B cell (primary cell): ENCODE results near the gene NSF. TPM values are rescaled to one million over a fixed set of nuclear protein-coding genes. Genes with fewer than 3 reads are reported as not detected.

Experiments
- ATAC-seq: fragments of 200-7000 bp; cut with Tn5 transposase; one replicate; pipeline ENCODE4 v1.10.0; 2021; ENCODE audit warnings: low read depth, mild to moderate bottlenecking, moderate number of reproducible peaks, moderate library complexity
- CTCF ChIA-PET: fragments of 350-600 bp; sonication (Branson Sonifier 250); formaldehyde crosslinking; loops from one replicate; lab custom pipeline; 2021; ENCODE audit warnings: antibody characterized with exemption, inconsistent platforms; lab: Charles Lee
- POLR2A ChIA-PET: fragments of 350-600 bp; sonication (Branson Sonifier 250); formaldehyde crosslinking; loops from one replicate; lab custom pipeline; 2021; ENCODE audit warnings: antibody characterized with exemption; lab: Charles Lee
- DNase-seq: peaks from one replicate; pipeline ENCODE4 v3.0.0; 2013
- H2AFZ ChIP-seq: 2 replicates; pipeline ENCODE4 v1.6.1; 2012; ENCODE audit warnings: mild to moderate bottlenecking, low read depth, low read length; ENCODE audit not compliant: insufficient read depth, poor library complexity, severe bottlenecking
- H3K27ac ChIP-seq, 2 donors: 1 replicate in 1 of 2; 2 replicates in 1 of 2; pipeline ENCODE4 v1.5.1; 2012 to 2013; ENCODE audit warnings: low read length in 2 of 2, mild to moderate bottlenecking in 2 of 2, moderate library complexity in 1 of 2
- H3K27me3 ChIP-seq, 4 experiments: fragments of 200-600 bp in 1 of 4; sonication (generic) in 1 of 4; replicated peaks in 1 of 4; 1 replicate in 2 of 4; 2 replicates in 2 of 4; pipeline versions ENCODE4 v1.6.1 to v1.7.0; 2013 to 2016; ENCODE audit warnings: low read length in 3 of 4, mild to moderate bottlenecking in 2 of 4, mixed read lengths in 1 of 4, moderate library complexity in 1 of 4; ENCODE audit not compliant: insufficient read depth in 4 of 4, control insufficient read depth in 3 of 4; ENCODE audit errors: control extremely low read depth in 1 of 4
- H3K36me3 ChIP-seq, 2 experiments: replicated peaks in 1 of 2; 1 replicate in 1 of 2; 2 replicates in 1 of 2; pipeline versions ENCODE4 v1.6.1 to v1.7.1; 2013; ENCODE audit warnings: low read length in 1 of 2; ENCODE audit not compliant: insufficient read depth in 2 of 2, control insufficient read depth in 1 of 2; ENCODE audit errors: control extremely low read depth in 1 of 2, extremely low read depth in 1 of 2
- H3K4me1 ChIP-seq, 2 donors: fragments of 200-600 bp in 1 of 2; sonication (generic) in 1 of 2; 1 replicate in 1 of 2; 2 replicates in 1 of 2; pipeline versions ENCODE4 v1.5.1 to v1.6.1; 2013 to 2017; ENCODE audit warnings: low read length in 2 of 2; ENCODE audit not compliant: control insufficient read depth in 2 of 2, insufficient read depth in 2 of 2
- H3K4me2 ChIP-seq: replicated peaks from 2 replicates; pipeline ENCODE3; 2012; ENCODE audit warnings: mild to moderate bottlenecking, low read depth, low read length; ENCODE audit not compliant: poor library complexity, severe bottlenecking
- H3K4me3 ChIP-seq, 5 experiments: fragments of 200-600 bp in 1 of 5; sonication (generic) in 1 of 5; 1 replicate in 3 of 5; 2 replicates in 2 of 5; pipeline versions ENCODE4 v1.5.1 to v1.7.0; 2011 to 2016; ENCODE audit warnings: low read length in 4 of 5, mild to moderate bottlenecking in 4 of 5, low read depth in 2 of 5, control low read depth in 1 of 5, moderate library complexity in 1 of 5; ENCODE audit not compliant: insufficient read depth in 1 of 5; ENCODE audit errors: control extremely low read depth in 1 of 5, extremely low read depth in 1 of 5
- H3K79me2 ChIP-seq: fragments of 200-600 bp; sonication (generic); one replicate; pipeline ENCODE4 v1.6.0; 2016; ENCODE audit warnings: low read length; ENCODE audit not compliant: control insufficient read depth, insufficient read depth
- H3K9ac ChIP-seq: fragments of 200-600 bp; sonication (generic); 2 replicates; pipeline ENCODE4 v1.6.1; 2017; ENCODE audit warnings: mild to moderate bottlenecking, low read length, moderate library complexity
- H3K9me3 ChIP-seq, 3 donors: one replicate each; pipeline versions ENCODE4 v1.6.1 to v1.7.1; 2013; ENCODE audit warnings: low read length in 2 of 3; ENCODE audit not compliant: control insufficient read depth in 2 of 3, insufficient read depth in 1 of 3; ENCODE audit errors: control extremely low read depth in 1 of 3
- H4K20me1 ChIP-seq: 2 replicates; pipeline ENCODE4 v1.6.0; 2012; ENCODE audit warnings: mild to moderate bottlenecking, low read length; ENCODE audit not compliant: insufficient read depth, control insufficient read depth, poor library complexity, severe bottlenecking
- H3K27ac Mint-ChIP-seq: one replicate; pipeline ENCODE4 v1.8.0; 2021; ENCODE audit warnings: mixed read lengths
- H3K27me3 Mint-ChIP-seq: one replicate; pipeline ENCODE4 v1.8.0; 2021; ENCODE audit warnings: mixed read lengths
- H3K4me1 Mint-ChIP-seq: one replicate; pipeline ENCODE4 v1.8.0; 2021; ENCODE audit warnings: mixed read lengths
- H3K4me3 Mint-ChIP-seq: one replicate; pipeline ENCODE4 v1.8.0; 2021; ENCODE audit warnings: mixed read lengths
- H3K9me3 Mint-ChIP-seq: one replicate; pipeline ENCODE4 v1.8.0; 2022; ENCODE audit warnings: mixed read lengths; ENCODE audit not compliant: insufficient read depth
- EZH2 ChIP-seq: IDR thresholded peaks from 2 replicates; pipeline ENCODE4 v1.6.1; 2012; ENCODE audit warnings: borderline replicate concordance, low read depth, mild to moderate bottlenecking, moderate library complexity, low read length; ENCODE audit not compliant: insufficient read depth, poor library complexity, severe bottlenecking
- WGBS: methylation state at CpG from one replicate; pipeline ENCODE4 v1.1.5; 2013; ENCODE audit warnings: missing lambda C conversion rate; ENCODE audit not compliant: insufficient coverage; 5-methylcytosine and 5-hydroxymethylcytosine counted together
- intact Hi-C: fragments of 100-400 bp; cut with micrococcal nuclease; formaldehyde crosslinking; loops from one replicate; pipeline ENCODE4 v1.10.0; 2022
- polyA plus RNA-seq: library from polyadenylated mRNA; depleted of rRNA; stranded (reverse); fragments of >200 nt; gene quantifications from 2 replicates; pipeline ENCODE4 v1.2.3, GENCODE V29; 2012
- total RNA-seq, 2 donors: library from RNA; stranded (reverse); fragments of 120-200 nt in 1 of 2; gene quantifications; 1 replicate in 1 of 2; 2 replicates in 1 of 2; pipeline versions ENCODE4 v1.2.3 to v1.2.4, GENCODE V29; 2013 to 2022
- TF ChIP-seq, protein P1 (sequence below): fragments of 200-600 bp; IDR thresholded peaks from one replicate; pipeline ENCODE4 v1.8.0; 2022; ENCODE audit warnings: antibody characterized with exemption, mild to moderate bottlenecking

Gene NSF
- total and polyA plus RNA-seq, 2 donors (not counting 1 experiment from before 2014, with no cell fraction given): 10.9 to 91.0 TPM

DNA sequence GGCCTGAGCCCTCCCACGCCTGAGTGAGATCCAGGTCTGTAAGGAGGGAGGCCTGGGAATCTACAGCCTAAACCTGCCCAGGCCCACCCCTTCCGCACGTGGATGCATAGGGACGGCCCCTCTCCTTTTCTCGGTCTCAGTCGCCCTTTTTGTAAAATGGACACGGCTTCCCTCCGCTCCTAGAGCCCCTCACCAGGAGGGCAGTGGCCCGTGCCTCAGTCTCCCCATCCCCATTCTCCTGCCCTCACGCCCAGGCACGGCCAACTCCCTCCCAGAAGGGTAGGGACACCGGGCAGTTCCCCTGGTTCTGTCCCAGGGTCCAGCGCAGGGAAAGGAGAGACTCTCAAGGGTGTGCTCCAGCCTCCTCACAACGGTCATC is 180.0 kb downstream of the NSF start:
- Mint-ChIP-seq H3K9me3 (no peaks in the 10 kb centered on the region), H3K4me1 (peaks cover 28% of the 10 kb centered on the region), H3K27me3 (no peaks in the 10 kb centered on the region), H3K4me3 (peak overlapping the region; percentile 80), H3K27ac (no peak overlapping the region)
- H3K27ac ChIP-seq: no peak overlapping the region
- peaks cover 25 to 38% of the 10 kb centered on the region in 2 donors for H3K4me1 ChIP-seq
- no peaks in the 10 kb centered on the region for H3K36me3 ChIP-seq
- H4K20me1 ChIP-seq: no peaks in the 10 kb centered on the region
- ATAC-seq (no peak), DNase-seq (no peak)
- peak overlapping the region; percentile 89 for H3K4me2 ChIP-seq
- ChIA-PET CTCF (no interaction called here), POLR2A (no interaction called here)
- TF ChIP-seq, protein P1, sequence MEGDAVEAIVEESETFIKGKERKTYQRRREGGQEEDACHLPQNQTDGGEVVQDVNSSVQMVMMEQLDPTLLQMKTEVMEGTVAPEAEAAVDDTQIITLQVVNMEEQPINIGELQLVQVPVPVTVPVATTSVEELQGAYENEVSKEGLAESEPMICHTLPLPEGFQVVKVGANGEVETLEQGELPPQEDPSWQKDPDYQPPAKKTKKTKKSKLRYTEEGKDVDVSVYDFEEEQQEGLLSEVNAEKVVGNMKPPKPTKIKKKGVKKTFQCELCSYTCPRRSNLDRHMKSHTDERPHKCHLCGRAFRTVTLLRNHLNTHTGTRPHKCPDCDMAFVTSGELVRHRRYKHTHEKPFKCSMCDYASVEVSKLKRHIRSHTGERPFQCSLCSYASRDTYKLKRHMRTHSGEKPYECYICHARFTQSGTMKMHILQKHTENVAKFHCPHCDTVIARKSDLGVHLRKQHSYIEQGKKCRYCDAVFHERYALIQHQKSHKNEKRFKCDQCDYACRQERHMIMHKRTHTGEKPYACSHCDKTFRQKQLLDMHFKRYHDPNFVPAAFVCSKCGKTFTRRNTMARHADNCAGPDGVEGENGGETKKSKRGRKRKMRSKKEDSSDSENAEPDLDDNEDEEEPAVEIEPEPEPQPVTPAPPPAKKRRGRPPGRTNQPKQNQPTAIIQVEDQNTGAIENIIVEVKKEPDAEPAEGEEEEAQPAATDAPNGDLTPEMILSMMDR: no peak
- no peak for TF ChIP-seq EZH2
- 54% methylated on average over 13 of the region's 14 CpGs for WGBS
- peaks cover 0 to 4% (median 0%) of the 10 kb centered on the region in 3 donors for H3K9me3 ChIP-seq
- peak overlapping the region; percentile 50 for H3K9ac ChIP-seq
- H3K27me3 ChIP-seq: peaks cover 0 to 29% (median 0%) of the 10 kb centered on the region in 4 experiments
- intact Hi-C loops: no loop called here
- peak overlapping the region; percentile 75 for H2AFZ ChIP-seq
- no peaks in the 10 kb centered on the region for H3K79me2 ChIP-seq
- peak overlapping the region in 3 of 5 experiments; percentile 32 to 58 (median 44) for H3K4me3 ChIP-seq

DNA sequence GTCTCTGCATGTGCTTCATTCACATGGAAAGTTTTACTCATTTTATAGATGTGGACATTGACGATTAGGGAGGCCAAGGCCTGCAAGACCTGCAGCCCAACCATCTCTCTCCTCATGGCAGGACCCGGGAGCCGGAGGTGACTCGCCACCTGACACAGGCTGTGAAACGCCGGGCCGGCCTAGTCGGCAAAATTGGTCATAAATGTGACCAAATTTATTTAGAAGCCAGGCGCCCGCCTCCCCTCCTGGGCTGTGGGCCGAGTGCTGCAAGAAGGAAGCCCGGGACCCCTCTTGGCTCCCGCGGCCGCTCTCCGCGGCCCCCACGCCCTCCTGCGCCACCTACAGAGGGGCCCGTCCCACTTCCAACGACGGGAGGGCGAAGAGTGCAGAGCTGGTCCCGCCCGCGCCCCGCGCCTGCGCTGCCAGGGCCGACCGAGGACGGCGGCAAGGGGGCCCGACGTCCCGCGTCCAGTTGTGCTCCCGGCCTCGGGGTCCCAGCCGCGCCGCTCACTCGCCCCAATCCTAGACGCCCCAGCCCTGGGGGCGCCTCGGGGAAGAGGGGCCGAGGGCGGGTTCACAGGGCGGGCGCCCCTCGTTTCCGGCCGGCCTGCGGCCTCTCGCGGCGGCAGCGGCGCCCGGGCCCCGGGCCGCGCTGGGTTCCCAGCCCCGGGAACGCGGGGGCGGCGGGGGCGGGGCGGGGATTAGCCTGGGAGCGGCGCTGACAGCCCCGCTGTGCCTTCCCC is 180.5 kb downstream of the NSF start:
- H3K27ac ChIP-seq: no peak overlapping the region
- intact Hi-C loops: no loop called here
- DNase-seq: peak; percentile 82
- peak; percentile 70 for ATAC-seq
- Mint-ChIP-seq H3K4me3 (peak overlapping the region; percentile 80), H3K27me3 (no peaks in the 10 kb centered on the region), H3K27ac (no peak overlapping the region), H3K4me1 (peaks cover 28% of the 10 kb centered on the region), H3K9me3 (no peaks in the 10 kb centered on the region)
- H3K4me1 ChIP-seq: peaks cover 25 to 38% of the 10 kb centered on the region in 2 donors
- no peaks in the 10 kb centered on the region for H3K36me3 ChIP-seq
- peaks cover 0 to 4% (median 0%) of the 10 kb centered on the region in 3 donors for H3K9me3 ChIP-seq
- POLR2A ChIA-PET: interaction anchor here (0.6 kb wide), 1 partner anchor 964 kb away, joined by 3 read pairs; no protein-coding TSS in a partner anchor
- H4K20me1 ChIP-seq: no peaks in the 10 kb centered on the region
- peak overlapping the region; percentile 50 for H3K9ac ChIP-seq
- peak overlapping the region; percentile 75 for H2AFZ ChIP-seq
- peak overlapping the region; percentile 89 for H3K4me2 ChIP-seq
- whole genome bisulfite sequencing: 3% methylated on average over 73 of the region's 73 CpGs
- H3K4me3 ChIP-seq: peak overlapping the region in 4 of 5 experiments; percentile 26 to 58 (median 45)
- H3K27me3 ChIP-seq: peaks cover 0 to 29% (median 0%) of the 10 kb centered on the region in 4 experiments
- TF ChIP-seq, protein P1: peak; percentile 14
- no peak for TF ChIP-seq EZH2
- CTCF ChIA-PET: interaction anchor here (0.6 kb wide), 1 partner anchor 10 kb away, joined by 4 read pairs; no protein-coding TSS in a partner anchor
- no peaks in the 10 kb centered on the region for H3K79me2 ChIP-seq
